ENCODE results near the gene TAF1C. TPM values are rescaled to one million over a fixed set of nuclear protein-coding genes. Genes with fewer than 3 reads are reported as not detected.

TAF1C gene
- total and polyA plus RNA-seq, 2 of the 4 experiments (the other 2 are of a cell fraction) = 7.3 to 35.5 TPM

- Histone ChIP-seq H2AFZ (replicated peaks; ENCODE audit: low read length, poor library complexity) (no peak overlapping the region), H3K9me3 (ENCODE audit: control insufficient read depth, insufficient read depth, low read length) (peaks cover 2% of the 10 kb centered on the region; the same call in 1 of the 2 replicates), H2AK5ac (ENCODE audit: low read depth, low read length) (no peak overlapping the region), H2BK120ac (ENCODE audit: low read depth, low read length) (no peak overlapping the region), H2AK9ac (replicated peaks; ENCODE audit: low read depth, low read length, poor library complexity) (no peak overlapping the region), H3K4me3 (ENCODE audit: insufficient read depth, low read depth, low read length) (no peak overlapping the region), H3K18ac (ENCODE audit: low read depth, low read length) (no peak overlapping the region), H3K56ac (ENCODE audit: extremely low read depth, insufficient read depth, low read length) (no peak overlapping the region), H3K4ac (ENCODE audit: low read depth, low read length) (no peak overlapping the region), H2BK15ac (ENCODE audit: low read depth, low read length) (no peak overlapping the region), H3K36me3 (ENCODE audit: control insufficient read depth, insufficient read depth, low read length) (no peaks in the 10 kb centered on the region), H3K27ac (ENCODE audit: insufficient read depth, low read length) (no peak overlapping the region), H2BK5ac (ENCODE audit: low read depth, low read length, poor library complexity, severe bottlenecking) (no peak overlapping the region), H3K4me2 (ENCODE audit: low read depth, low read length) (no peak overlapping the region), H4K5ac (ENCODE audit: low read depth, low read length) (no peak overlapping the region), H4K20me1 (ENCODE audit: insufficient read depth, low read length) (no peaks in the 10 kb centered on the region), H2BK20ac (ENCODE audit: low read depth, low read length) (no peak overlapping the region), H3K4me1 (ENCODE audit: control insufficient read depth, insufficient read depth, low read length) (no peaks in the 10 kb centered on the region), H3K9me1 (ENCODE audit: insufficient read depth, low read length) (no peaks in the 10 kb centered on the region), H4K91ac (ENCODE audit: insufficient read depth, low read depth, low read length) (no peak overlapping the region), H3K14ac (replicated peaks; ENCODE audit: low read depth, low read length) (no peak overlapping the region), H3K27me3 (ENCODE audit: control insufficient read depth, insufficient read depth, low read length) (peaks cover 46% of the 10 kb centered on the region), H3K23ac (ENCODE audit: low read depth, low read length) (no peak overlapping the region), H4K8ac (ENCODE audit: low read depth in 2 of 2, low read length in 2 of 2) (no peak overlapping the region), H3K9ac (ENCODE audit: low read depth, low read length) (no peak overlapping the region), H3K79me1 (ENCODE audit: low read depth in 1 of 2, low read length in 2 of 2) (no peaks in the 10 kb centered on the region)
- dilution Hi-C loops (cut with HindIII; ENCODE audit: low sequenced_read_pairs, unreplicated experiment) = no loop called here
- CTCF ChIA-PET = interaction anchor here (0.8 to 1.9 kb wide), 2 partner anchors 14 to 26 kb away, joined by 3 to 14 read pairs; partner anchors contain the start of gene TAF1C
- in situ Hi-C loops (cut with MboI; ENCODE audit: low sequenced_read_pairs) = no loop called here
- intact Hi-C loops (cut with micrococcal nuclease) = no loop called here
- 55% methylated on average over 7 of the region's 10 CpGs; no CpG with 5 or more reads in 1 of the 2 experiments for WGBS, 2 experiments (ENCODE audit: extremely low coverage in 2 of 2, insufficient read length in 1 of 2)
- ATAC-seq (ENCODE audit: low read depth) (no peak), DNase-seq (no peak)
- no TSS peak for BruUV-seq (replicated peaks)
- POLR2A ChIA-PET (ENCODE audit: unreplicated experiment) = interaction anchor here (0.6 kb wide), 1 partner anchor 11 kb away, joined by 4 read pairs; no protein-coding TSS in a partner anchor
- no peak for TF ChIP-seq FOS (IDR thresholded peaks at IDR 0.05; ENCODE audit: low read depth, low read length)
- no peak for TF ChIP-seq SMC3 (IDR thresholded peaks at IDR 0.05; ENCODE audit: low read depth, low read length)
- TF ChIP-seq RCOR1 (IDR thresholded peaks at IDR 0.05; ENCODE audit: insufficient replicate concordance, low read length) = no peak
- TF ChIP-seq BHLHE40 (IDR thresholded peaks at IDR 0.05; ENCODE audit: low read depth, low read length) = no peak
- TF ChIP-seq USF2 (IDR thresholded peaks at IDR 0.05; ENCODE audit: low read depth, low read length) = no peak
- no peak for TF ChIP-seq CHD1 (IDR thresholded peaks at IDR 0.05; ENCODE audit: low read depth, low read length)
- TF ChIP-seq MAZ (IDR thresholded peaks at IDR 0.05; ENCODE audit: borderline replicate concordance, low read depth, low read length) = no peak
- no peak for TF ChIP-seq CTCF (conservative IDR thresholded peaks at IDR 0.05; ENCODE audit: low read depth, low read length)
- no peak for TF ChIP-seq RAD21 (IDR thresholded peaks at IDR 0.05; ENCODE audit: low read length)
- TF ChIP-seq CEBPB (IDR thresholded peaks at IDR 0.05; ENCODE audit: low read depth, low read length) = no peak
- no peak for TF ChIP-seq NFE2L2 (IDR thresholded peaks at IDR 0.05; ENCODE audit: low read depth, low read length)
- no peak for TF ChIP-seq MAFK (IDR thresholded peaks at IDR 0.05; ENCODE audit: low read depth, low read length)
- TF ChIP-seq ELK1 (IDR thresholded peaks at IDR 0.05; ENCODE audit: borderline replicate concordance, low read depth, low read length) = no peak
- TF ChIP-seq POLR2A (IDR thresholded peaks at IDR 0.05; ENCODE audit: low read depth, low read length) = no peak
- TF ChIP-seq RFX5 (IDR thresholded peaks at IDR 0.05; ENCODE audit: low read depth, low read length) = no peak
These were observed 25.8 kb downstream of the TAF1C start for GRCh38 chr16:84161037-84161436.
